ENCODE data around the gene COL9A3. TPM values are rescaled to one million over a fixed set of nuclear protein-coding genes. Genes with fewer than 3 reads are reported as not detected.

Gene COL9A3
- polyA plus RNA-seq, 5 donors, result 47.6 to 102 (median 57.8) TPM

- DNase-seq, result no peak
These were observed 61.6 kb downstream of the COL9A3 start for GRCh38 chr20:62878244-62879038.

- no peak for DNase-seq
These were observed 62.7 kb downstream of the COL9A3 start for GRCh38 chr20:62879275-62880146.

GRCh38 chr20:62880147-62880934, 63.5 kb downstream of the COL9A3 start:
- DNase-seq, result no peak

GRCh38 chr20:62880935-62881661, 64.2 kb downstream of the COL9A3 start:
- no peak for DNase-seq

- no peak for DNase-seq
These were observed 65.0 kb downstream of the COL9A3 start for GRCh38 chr20:62881662-62882395.

GRCh38 chr20:62882426-62882825, 65.6 kb downstream of the COL9A3 start:
- no peak for DNase-seq

- DNase-seq, result no peak
These were observed 67.7 kb downstream of the COL9A3 start for GRCh38 chr20:62884556-62884955.

- no peak for DNase-seq
These were observed 68.4 kb downstream of the COL9A3 start for GRCh38 chr20:62885046-62885895.

GRCh38 chr20:62885896-62886708, 69.3 kb downstream of the COL9A3 start:
- no peak for DNase-seq

GRCh38 chr20:62886709-62887058, 69.8 kb downstream of the COL9A3 start:
- DNase-seq, result no peak

GRCh38 chr20:62887152-62887859, 70.5 kb downstream of the COL9A3 start:
- no peak for DNase-seq

- no peak for DNase-seq
These were observed 71.0 kb downstream of the COL9A3 start for GRCh38 chr20:62887860-62888239.

GRCh38 chr20:62888406-62888805, 71.6 kb downstream of the COL9A3 start:
- no peak for DNase-seq

- no peak for DNase-seq
These were observed 72.1 kb downstream of the COL9A3 start for GRCh38 chr20:62888910-62889309.

GRCh38 chr20:62889411-62889810, 72.6 kb downstream of the COL9A3 start:
- DNase-seq, result no peak

- DNase-seq, result no peak
These were observed 73.0 kb downstream of the COL9A3 start for GRCh38 chr20:62889871-62890270.

- DNase-seq, result no peak
These were observed 73.6 kb downstream of the COL9A3 start for GRCh38 chr20:62890444-62890843.

All from right lung (tissue), 5 donors.